ENCODE measurements around the gene STK33. TPM values are rescaled to one million over a fixed set of nuclear protein-coding genes. Genes with fewer than 3 reads are reported as not detected.

STK33 gene
- total and polyA plus RNA-seq, 7 donors: 0.30 to 8.2 (median 2.7) TPM

DNA sequence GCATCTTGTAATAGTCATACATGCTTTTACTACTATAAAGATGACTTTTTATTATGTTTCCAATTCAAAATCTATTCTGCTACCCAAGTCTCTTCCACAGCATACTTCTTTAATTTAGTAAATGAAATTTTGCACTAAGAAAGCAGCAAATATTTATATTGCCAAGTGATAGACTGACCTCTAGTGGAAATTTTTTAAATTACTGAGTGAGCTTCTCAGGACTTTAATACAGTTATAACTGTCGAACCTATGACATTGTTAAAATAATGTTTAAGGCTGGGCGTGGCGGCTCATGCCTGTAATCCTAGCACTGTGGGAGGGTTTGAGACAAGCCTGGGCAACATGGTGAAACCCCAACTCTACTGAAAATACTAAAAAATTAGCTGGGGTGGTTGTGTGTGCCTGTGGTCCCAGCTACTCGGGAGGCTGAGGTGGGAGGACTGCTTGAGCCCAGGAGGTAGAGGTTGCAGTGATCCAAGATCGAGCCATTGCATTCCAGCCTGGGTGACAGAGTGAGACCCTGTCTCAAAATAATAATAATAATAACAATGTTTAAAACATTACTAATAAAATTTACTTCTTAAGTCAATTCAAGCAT, 27.3 kb downstream of the STK33 start:
- WGBS, 3 donors: 19 to 37% (median 35%) methylated on average over 5 of the region's 5 CpGs
- H3K27ac ChIP-seq: no peak overlapping the region
- DNase-seq (no peak), ATAC-seq (peak in 2 of 4 donors; percentile 42 to 75)
- no peaks in the 10 kb centered on the region for H3K9me3 ChIP-seq
- intact Hi-C loops (cut with DNase I): loop anchor here (5.0 kb wide), 2 partner anchors 239 to 339 kb away; no protein-coding TSS in a partner anchor
- H3K27me3 ChIP-seq (ENCODE audit: insufficient read depth in 3 of 3, low read length in 2 of 3): peaks cover 0 to 1% (median 0%) of the 10 kb centered on the region in 3 donors
- no peaks in the 10 kb centered on the region for H3K36me3 ChIP-seq (ENCODE audit: insufficient read depth in 1 of 2, low read depth in 1 of 2)
- TF ChIP-seq, protein P1, sequence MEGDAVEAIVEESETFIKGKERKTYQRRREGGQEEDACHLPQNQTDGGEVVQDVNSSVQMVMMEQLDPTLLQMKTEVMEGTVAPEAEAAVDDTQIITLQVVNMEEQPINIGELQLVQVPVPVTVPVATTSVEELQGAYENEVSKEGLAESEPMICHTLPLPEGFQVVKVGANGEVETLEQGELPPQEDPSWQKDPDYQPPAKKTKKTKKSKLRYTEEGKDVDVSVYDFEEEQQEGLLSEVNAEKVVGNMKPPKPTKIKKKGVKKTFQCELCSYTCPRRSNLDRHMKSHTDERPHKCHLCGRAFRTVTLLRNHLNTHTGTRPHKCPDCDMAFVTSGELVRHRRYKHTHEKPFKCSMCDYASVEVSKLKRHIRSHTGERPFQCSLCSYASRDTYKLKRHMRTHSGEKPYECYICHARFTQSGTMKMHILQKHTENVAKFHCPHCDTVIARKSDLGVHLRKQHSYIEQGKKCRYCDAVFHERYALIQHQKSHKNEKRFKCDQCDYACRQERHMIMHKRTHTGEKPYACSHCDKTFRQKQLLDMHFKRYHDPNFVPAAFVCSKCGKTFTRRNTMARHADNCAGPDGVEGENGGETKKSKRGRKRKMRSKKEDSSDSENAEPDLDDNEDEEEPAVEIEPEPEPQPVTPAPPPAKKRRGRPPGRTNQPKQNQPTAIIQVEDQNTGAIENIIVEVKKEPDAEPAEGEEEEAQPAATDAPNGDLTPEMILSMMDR (IDR thresholded peaks at IDR 0.05): peak; percentile 78
- no peaks in the 10 kb centered on the region for H3K4me1 ChIP-seq
- no peak overlapping the region for H3K4me3 ChIP-seq

DNA sequence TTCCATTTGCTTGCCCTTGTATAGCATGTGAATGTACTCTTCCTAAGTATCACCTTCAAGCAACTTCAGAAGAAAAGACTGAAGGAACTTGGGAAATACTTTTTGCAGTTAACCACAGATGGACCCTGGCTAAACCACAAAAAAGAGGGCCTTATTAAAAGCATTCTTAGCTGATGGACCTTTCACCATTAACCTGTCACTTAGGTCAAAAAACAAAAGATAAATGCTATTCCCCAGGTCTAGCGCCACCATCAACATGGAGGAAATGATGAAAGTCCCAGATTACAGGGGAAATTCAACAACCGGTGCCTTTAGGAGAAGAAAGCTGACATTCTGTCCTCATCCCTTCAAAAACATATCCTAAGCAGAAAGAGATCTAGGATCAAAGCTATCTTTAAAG, 29.5 kb downstream of the STK33 start:
- Histone ChIP-seq H3K4me1 (no peaks in the 10 kb centered on the region), H3K36me3 (ENCODE audit: insufficient read depth in 1 of 2, low read depth in 1 of 2) (no peaks in the 10 kb centered on the region), H3K27me3 (ENCODE audit: insufficient read depth in 3 of 3, low read length in 2 of 3) (peaks cover 0 to 2% (median 0%) of the 10 kb centered on the region in 3 donors), H3K9me3 (no peaks in the 10 kb centered on the region), H3K27ac (no peak overlapping the region), H3K4me3 (no peak overlapping the region)
- 73 to 78% (median 77%) methylated on average over 2 of the region's 2 CpGs for WGBS, 3 donors
- TF ChIP-seq, protein P1 (IDR thresholded peaks at IDR 0.05): no peak
- intact Hi-C loops (cut with DNase I): loop anchor here (2.0 to 5.0 kb wide), 2 partner anchors 222 to 338 kb away; no protein-coding TSS in a partner anchor
- no peak for DNase-seq
- no peak for ATAC-seq

DNA sequence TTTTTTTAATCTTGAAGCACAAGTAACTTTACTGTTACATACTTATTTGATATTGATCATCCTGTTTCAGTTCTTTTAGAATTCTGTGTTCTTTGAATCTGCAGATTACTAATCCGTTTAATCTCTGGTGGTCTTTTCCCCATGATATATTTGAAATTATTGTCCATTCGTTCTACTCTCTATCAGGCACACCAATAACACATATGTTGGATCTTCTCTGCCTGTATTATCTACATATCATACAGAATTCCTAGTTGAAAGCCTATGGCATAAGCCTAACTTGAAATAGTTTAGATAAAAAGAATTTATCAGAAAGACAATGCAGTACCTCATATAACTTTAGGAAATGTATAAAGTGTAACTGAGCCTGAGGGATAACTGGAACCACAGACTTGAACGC, 32.6 kb downstream of the STK33 start:
- Histone ChIP-seq H3K27me3 (ENCODE audit: insufficient read depth in 3 of 3, low read length in 2 of 3) (peaks cover 0 to 2% (median 0%) of the 10 kb centered on the region in 3 donors), H3K27ac (no peak overlapping the region), H3K9me3 (no peaks in the 10 kb centered on the region), H3K36me3 (ENCODE audit: insufficient read depth in 1 of 2, low read depth in 1 of 2) (no peaks in the 10 kb centered on the region), H3K4me1 (no peaks in the 10 kb centered on the region), H3K4me3 (no peak overlapping the region)
- WGBS, 3 donors: 91 to 94% (median 93%) methylated on average over 3 of the region's 3 CpGs
- ATAC-seq: no peak
- no peak for DNase-seq
- TF ChIP-seq, protein P1 (IDR thresholded peaks at IDR 0.05): no peak
- intact Hi-C loops (cut with DNase I): loop anchor here in 1 of 2 donors (5.0 kb wide), 1 partner anchor 219 kb away; no protein-coding TSS in a partner anchor

DNA sequence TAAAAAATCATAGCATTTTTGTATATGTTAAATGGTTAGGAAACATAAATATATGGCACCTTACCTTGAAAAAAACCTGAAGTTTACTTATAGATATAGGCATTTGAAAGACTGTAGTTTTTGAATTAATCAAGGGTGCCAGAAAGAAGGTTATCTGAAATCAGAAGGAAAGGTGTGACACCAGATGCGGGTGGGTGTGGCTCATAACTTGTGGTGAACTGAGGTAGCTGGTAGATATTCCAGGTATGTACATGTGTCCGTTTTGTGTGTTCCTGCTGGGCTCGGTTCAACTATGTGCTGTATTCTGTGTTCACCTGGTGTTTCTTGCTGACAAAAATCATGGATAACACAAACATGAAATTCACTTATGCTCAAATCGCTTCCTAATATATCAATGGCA, 35.6 kb downstream of the STK33 start:
- no peaks in the 10 kb centered on the region for H3K4me1 ChIP-seq
- 91 to 94% (median 91%) methylated on average over 4 of the region's 4 CpGs for WGBS, 3 donors
- no peaks in the 10 kb centered on the region for H3K36me3 ChIP-seq (ENCODE audit: insufficient read depth in 1 of 2, low read depth in 1 of 2)
- TF ChIP-seq, protein P1 (IDR thresholded peaks at IDR 0.05): no peak
- DNase-seq (no peak), ATAC-seq (no peak)
- H3K4me3 ChIP-seq: no peak overlapping the region
- H3K27ac ChIP-seq: no peak overlapping the region
- no peaks in the 10 kb centered on the region for H3K9me3 ChIP-seq
- intact Hi-C loops (cut with DNase I): no loop called here
- peaks cover 0 to 2% (median 0%) of the 10 kb centered on the region in 3 donors for H3K27me3 ChIP-seq (ENCODE audit: insufficient read depth in 3 of 3, low read length in 2 of 3)
